K562 (cell line): ENCODE data around the gene TOM1L1. TPM values are rescaled to one million over a fixed set of nuclear protein-coding genes. Genes with fewer than 3 reads are reported as not detected.

ENCODE experiments used
- ARID4B ChIP-seq: sonication (generic); formaldehyde crosslinking; IDR thresholded peaks from 2 replicates; pipeline ENCODE4 v1.8.0; 2022; ENCODE audit warnings: mild to moderate bottlenecking, missing genetic modification reagents
- CLOCK ChIP-seq: fragments of 250-450 bp; sonication (Bioruptor Pico); IDR thresholded peaks from 2 replicates; pipeline ENCODE4 v1.4.0; 2020; ENCODE audit warnings: mild to moderate bottlenecking, moderate library complexity, borderline replicate concordance
- FOXA3 ChIP-seq, 2 experiments: fragments of 450-650 bp in 1 of 2; sonication (generic) in 1 of 2; formaldehyde crosslinking; IDR thresholded peaks in 1 of 2; conservative IDR thresholded peaks in 1 of 2; 2 replicates each; pipeline versions ENCODE4 v1.4.0 to v1.8.0; 2020 to 2022; ENCODE audit warnings: mild to moderate bottlenecking in 2 of 2, missing genetic modification reagents in 1 of 2
- NFRKB ChIP-seq: fragments of 450-650 bp; IDR thresholded peaks from 2 replicates; pipeline ENCODE4 v1.6.1; 2016; ENCODE audit warnings: low read depth
- PHF8 ChIP-seq: fragments of 200-600 bp; sonication (generic); IDR thresholded peaks from 2 replicates; pipeline ENCODE4 v1.6.1; 2012; ENCODE audit warnings: mixed run types, mild to moderate bottlenecking, inconsistent platforms, low read length, moderate library complexity, borderline replicate concordance
- RFX1 ChIP-seq: fragments of 450-650 bp; IDR thresholded peaks from 2 replicates; pipeline ENCODE4 v1.6.1; 2016; ENCODE audit warnings: mild to moderate bottlenecking, moderate library complexity
- ZNF174 ChIP-seq: fragments of 250-450 bp; sonication (Bioruptor Pico); IDR thresholded peaks from 2 replicates; pipeline ENCODE4 v1.4.0; 2020; ENCODE audit warnings: mild to moderate bottlenecking
- ZNF398 ChIP-seq: fragments of 250-450 bp; sonication (Bioruptor Pico); IDR thresholded peaks from 2 replicates; pipeline ENCODE4 v1.8.0; 2021; ENCODE audit warnings: moderate library complexity, mild to moderate bottlenecking, inconsistent platforms
- polyA plus RNA-seq, 8 experiments: library from polyadenylated mRNA; depleted of rRNA in 4 of 8; stranded (reverse) in 5 of 8; unstranded in 3 of 8; fragments of >200 nt; fragmentation: Nextera tagmentation in 2 of 8; fragmentation: Illumina TruSeq in 1 of 8; extraction: Ambion mirVana in 2 of 8; extraction: Trizol in 1 of 8; gene quantifications; 2 replicates each; pipeline versions ENCODE4 v1.2.1 to v1.2.3, GENCODE V29; 2011 to 2014; ENCODE audit warnings: inconsistent platforms in 1 of 8, missing spikeins in 1 of 8
- total RNA-seq, 7 experiments: library from RNA; depleted of rRNA in 6 of 7; stranded (reverse); fragments of >200 nt in 6 of 7; fragmentation: Illumina TruSeq in 2 of 7; extraction: Trizol in 2 of 7; gene quantifications; 2 replicates each; pipeline versions ENCODE4 v1.2.1 to v1.2.3, GENCODE V29; 2011 to 2021; ENCODE audit warnings: low replicate concordance in 1 of 7

The TOM1L1 gene
- total and polyA plus RNA-seq, 9 of the 15 experiments (the other 6 are each of a cell fraction or from before 2014, with no cell fraction given): 21.3 to 74.3 (median 31.0) TPM

- no peak for TF ChIP-seq ARID4B
- no peak for TF ChIP-seq NFRKB
- TF ChIP-seq ZNF398: no peak
- no peak for TF ChIP-seq RFX1
- no peak for TF ChIP-seq CLOCK (CRISPR knock-in tag)
- no peak for TF ChIP-seq ZNF174 (CRISPR knock-in tag)
- TF ChIP-seq PHF8: no peak
- no peak for TF ChIP-seq FOXA3 (CRISPR knock-in tag; conservative IDR thresholded peaks at IDR 0.05 in 1 of 2, IDR thresholded peaks at IDR 0.05 in 1 of 2)
Observed at GRCh38 chr17:54950116-54950515, 49.5 kb downstream of the TOM1L1 start (continued).
